Activated CD8-positive, alpha-beta memory T cell treated with anti-CD3 and anti-CD28 coated beads, Interleukin-2, amount 50 U/mL, for 24 hours (primary cell): Measurements from ENCODE around the gene CLCA2.

Experiments used
- DNase-seq: peaks from one replicate; pipeline ENCODE4 v3.0.0-alpha.2; 2020; ENCODE audit errors: extremely low read depth

The CLCA2 gene

DNA sequence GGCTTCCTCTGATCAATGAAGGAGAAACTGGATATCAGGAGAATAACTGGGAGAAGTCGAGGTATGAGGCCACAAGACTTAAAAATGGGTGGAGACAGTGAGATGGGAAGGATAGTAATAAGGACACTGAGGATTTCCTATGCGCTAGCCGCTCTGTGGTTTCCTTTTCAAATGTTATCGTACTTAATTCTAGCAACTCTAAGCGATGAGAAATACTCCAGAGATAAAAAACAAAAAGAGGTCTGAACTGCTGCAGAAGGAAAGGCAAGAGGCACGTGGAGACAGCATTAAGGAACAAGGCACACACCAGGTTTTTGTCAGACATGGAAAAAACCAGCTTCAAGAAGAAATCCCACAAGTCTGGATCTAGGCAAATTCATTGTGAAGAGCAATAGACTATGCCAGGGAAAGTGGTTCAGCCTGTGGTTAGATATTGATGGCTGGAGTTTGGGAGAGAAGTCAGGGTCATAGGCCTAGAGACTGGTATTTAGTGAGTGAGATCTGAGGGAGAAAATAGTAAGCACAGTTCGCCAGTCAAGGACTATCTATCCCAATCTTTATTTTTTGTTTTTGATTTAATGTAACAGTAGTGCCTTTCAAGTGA is 5.3 kb downstream of the CLCA2 start:
- no peak for DNase-seq

DNA sequence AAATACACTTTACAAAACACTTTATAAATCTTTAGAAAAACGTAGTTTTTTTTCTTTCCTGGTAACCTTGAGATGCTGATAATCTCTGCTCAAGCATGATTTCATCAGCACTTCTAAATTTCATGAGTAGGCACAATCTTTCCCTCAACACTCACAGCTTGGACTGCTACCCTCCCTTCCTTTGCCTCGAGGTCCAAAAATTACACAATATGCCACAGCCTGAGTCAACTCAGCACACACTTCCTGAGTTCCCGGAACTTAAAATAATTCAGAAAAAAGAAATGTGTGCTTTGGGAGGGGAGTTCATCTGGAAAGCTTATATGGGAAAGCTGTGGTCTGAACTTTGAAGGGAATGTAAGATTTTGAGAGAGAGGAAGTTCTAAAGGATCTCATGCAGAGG is 5.9 kb downstream of the CLCA2 start:
- no peak for DNase-seq

DNA sequence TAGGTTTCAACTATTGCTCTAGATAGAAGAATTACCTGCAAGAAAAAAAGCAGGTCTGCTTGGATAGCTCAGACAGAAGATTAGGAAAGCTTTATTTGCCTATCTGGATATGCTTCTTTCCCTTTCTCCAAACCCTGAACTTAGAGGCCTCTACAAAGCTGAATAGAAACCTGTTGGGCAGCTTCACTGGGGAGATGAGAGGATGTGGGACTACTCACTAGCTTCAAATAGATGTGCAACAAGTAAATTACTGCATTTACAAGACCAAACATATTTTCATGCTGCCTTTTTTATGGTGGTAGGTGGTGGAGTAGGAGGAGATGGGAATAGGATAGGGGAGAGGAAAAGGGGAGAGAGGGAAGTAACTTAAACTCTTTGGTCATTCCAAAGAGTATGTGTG is 6.4 kb downstream of the CLCA2 start:
- no peak for DNase-seq

DNA sequence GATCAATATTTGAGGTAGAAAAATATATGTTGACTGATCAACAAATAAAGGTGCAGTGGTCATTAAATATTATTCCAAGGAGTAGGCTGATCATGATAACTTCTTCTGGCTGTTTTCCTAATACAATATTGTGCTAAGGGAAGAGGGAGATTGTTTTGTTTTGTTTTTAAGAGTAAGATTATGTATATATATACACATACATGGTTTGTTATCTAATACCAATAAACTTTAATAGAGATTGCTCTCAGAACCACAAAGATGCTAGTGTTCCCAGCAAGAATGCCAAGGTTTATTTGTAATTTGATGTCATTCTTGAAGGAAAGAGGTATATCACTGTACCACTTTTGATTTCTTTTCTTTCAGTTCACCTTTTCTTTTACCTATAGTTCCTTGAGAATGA is 10.1 kb downstream of the CLCA2 start:
- DNase-seq: no peak

DNA sequence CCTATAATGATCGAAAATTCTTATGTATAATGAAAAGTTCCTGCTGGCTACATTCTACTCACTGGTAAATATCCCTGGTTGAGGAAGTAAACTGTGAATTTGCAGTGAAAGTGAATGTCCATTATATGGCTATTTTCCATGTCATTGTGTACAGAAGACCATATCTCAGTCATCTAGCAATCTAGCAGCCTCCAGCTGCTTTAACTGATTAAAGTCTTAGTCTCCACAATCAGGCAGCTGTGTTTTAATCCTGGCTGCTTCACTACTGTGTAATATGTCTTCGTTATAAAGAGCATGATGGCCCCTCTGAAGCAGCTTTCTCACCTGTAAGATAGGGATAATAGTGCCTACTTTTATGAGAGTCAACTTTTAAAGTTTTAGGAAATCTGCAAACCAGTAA is 11.4 kb downstream of the CLCA2 start:
- DNase-seq: no peak

DNA sequence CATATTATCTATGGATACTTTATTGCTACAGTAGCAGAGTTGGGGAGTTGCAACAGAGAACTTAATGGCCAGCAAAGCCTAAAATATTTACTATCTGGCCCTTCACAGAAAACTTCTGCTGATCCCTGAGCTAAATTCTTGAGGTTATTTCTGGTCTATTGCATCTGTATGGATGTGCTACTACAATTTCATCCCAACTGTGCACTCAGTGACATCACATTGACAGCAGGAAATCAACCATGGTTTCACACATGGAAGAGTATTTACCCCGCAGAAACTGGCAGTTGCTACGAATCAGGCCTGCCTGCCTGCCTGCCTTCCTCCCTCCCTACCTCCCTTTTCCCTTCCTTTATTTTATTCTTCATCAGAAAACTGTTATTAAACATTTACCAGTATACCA is 12.1 kb downstream of the CLCA2 start:
- no peak for DNase-seq

DNA sequence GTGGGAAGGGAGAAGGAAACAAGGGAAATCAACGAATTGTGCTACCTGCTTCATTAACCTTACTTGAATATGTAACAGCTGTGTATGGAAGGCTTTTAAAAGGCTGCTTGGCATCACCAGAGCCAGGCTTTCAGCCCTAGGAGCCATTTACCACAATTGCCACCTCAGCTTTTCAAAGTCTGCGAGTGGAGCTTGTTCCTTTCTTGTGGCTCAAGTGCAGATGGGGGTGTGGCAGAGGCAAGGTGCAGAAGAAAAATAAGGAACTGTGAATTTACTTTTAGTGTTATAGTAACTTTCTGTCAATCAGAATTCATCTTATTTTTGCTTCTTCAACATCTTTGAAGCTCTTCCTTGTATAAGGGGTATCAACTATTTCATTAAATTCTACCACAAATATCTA is 17.6 kb downstream of the CLCA2 start:
- no peak for DNase-seq

DNA sequence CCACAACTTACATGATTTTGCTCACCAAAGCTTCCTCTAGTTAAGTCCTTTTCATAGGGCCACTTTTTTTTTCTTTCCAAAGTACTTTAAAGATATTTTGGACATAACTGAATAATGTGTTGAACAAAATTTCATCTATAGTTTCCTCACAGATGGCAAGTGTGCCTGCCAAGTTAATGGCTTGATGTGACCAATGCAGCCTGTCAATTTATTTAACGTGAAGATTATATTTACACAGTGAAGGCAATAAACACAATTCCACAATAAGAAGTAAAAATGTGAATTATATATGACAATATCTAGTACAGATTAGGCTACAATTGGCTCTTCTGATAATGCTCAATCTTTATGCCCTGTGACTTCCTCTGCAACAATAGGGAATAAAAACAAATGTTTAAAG is 18.0 kb downstream of the CLCA2 start:
- no peak for DNase-seq

DNA sequence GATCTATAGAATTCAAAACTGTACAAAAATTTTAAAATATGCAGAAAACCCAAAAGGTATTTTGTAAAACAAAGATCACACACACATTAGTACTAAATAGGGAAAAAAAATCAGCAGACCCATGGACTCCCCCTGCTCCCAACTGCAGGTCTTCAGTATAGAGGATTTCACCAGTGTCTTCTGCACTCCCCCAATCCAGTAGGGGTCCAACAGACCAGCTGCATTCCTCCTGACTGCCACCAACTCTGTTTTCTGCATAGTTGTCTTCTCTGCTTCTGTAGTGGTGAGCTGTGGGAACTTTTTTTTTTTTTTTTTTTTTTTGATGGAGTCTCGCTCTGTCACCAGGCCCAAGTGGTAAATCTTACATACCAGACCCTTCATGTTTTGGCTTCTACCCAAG is 21.9 kb downstream of the CLCA2 start:
- DNase-seq: no peak

DNA sequence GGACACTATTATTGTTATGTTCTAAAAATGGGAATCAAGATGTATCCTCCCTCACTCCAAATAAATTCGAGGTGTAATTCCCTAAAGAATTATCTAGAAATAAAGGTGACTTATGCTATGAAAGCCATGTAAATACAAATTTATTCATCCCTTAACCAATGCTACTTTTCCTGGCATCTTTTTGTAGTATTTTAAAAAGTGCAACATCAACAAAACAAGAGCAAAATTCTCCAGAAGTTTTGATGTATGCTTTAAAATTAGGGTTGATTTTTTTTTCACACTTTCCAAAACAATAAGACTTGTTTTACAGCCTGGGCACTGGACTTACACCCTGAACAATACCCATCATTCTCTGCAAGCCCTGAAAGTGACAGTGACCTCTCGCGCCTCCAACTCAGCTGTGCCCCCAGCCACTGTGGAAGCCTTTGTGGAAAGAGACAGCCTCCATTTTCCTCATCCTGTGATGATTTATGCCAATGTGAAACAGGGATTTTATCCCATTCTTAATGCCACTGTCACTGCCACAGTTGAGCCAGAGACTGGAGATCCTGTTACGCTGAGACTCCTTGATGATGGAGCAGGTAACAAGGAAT is 23.3 kb downstream of the CLCA2 start:
- DNase-seq: no peak

DNA sequence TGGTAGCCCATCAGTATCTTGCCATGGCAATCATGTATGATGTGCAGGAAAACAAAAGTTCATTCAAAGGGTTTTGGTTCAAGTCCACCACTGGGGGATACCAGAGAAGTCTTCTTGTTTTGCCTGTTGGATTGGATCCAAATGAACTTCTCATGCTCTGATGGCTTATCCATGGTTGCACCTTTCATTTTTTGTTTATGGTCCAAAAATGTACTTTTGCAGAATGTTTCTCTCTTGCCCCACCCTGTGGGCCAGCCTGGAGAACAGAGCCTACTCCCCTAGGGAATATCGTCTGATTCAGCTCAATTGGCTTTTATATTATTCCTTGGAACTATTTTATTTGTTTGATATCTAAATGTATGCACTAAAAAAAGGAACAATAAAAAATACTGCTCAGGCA is 24.7 kb downstream of the CLCA2 start:
- no peak for DNase-seq

DNA sequence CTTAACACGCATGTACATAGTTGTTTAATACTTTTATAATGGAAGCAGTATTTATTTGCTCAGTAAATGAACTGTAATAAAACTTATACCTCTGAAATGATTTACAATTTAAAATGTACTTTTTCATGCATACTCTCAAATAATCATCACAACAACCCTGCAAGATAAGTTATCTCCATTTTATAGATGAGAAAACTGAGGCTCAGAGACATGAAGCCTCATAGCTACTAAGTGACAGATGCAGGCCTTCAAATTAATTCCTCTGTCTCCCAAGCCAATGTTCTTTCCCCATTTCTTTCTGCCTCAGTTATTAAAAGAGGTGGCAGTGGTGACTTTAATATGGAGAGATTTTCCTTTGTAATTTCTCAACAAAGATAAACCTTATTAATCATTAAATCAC is 25.1 kb downstream of the CLCA2 start:
- no peak for DNase-seq

DNA sequence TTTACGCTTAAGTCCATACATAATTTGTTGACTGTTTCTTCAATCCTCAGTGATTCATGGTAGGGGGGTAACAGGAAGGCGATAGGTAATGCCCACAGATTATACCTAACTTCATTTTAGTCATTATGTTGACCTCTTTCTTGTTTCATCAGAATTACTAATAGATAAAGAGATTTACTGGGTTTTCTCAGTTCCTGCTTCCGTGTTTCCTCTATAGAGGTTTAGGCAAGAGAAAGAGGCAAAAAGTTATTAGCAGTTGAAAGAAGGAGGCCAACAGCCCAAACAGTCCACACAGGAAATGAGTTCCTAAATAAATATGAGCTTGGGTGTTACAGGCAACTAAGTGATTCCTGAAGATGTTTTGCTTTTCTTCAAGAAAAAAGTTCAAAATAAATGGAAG is 26.9 kb downstream of the CLCA2 start:
- no peak for DNase-seq

DNA sequence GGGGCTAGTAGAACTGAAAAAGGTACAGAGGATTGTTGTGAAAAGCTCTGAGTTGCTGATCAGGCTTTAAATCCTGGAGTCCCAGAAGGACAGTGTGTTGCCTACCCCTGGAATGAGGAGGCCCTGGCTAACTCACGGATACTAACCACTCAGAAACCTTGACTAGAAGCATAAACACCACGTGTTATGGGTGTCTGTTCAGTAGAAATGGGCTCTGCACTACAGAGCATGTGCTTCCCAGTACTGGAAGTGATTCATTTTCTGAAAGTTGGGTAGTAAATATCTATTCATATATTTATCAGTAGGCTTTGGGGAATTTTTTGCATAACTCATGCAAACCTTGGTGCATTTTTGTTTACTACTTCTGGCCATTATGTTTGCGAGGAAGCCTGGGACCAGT is 29.7 kb downstream of the CLCA2 start:
- DNase-seq: no peak

DNA sequence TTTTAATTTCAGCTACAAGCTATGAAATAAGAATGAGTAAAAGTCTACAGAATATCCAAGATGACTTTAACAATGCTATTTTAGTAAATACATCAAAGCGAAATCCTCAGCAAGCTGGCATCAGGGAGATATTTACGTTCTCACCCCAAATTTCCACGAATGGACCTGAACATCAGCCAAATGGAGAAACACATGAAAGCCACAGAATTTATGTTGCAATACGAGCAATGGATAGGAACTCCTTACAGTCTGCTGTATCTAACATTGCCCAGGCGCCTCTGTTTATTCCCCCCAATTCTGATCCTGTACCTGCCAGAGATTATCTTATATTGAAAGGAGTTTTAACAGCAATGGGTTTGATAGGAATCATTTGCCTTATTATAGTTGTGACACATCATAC is 31.1 kb downstream of the CLCA2 start:
- DNase-seq: no peak

DNA sequence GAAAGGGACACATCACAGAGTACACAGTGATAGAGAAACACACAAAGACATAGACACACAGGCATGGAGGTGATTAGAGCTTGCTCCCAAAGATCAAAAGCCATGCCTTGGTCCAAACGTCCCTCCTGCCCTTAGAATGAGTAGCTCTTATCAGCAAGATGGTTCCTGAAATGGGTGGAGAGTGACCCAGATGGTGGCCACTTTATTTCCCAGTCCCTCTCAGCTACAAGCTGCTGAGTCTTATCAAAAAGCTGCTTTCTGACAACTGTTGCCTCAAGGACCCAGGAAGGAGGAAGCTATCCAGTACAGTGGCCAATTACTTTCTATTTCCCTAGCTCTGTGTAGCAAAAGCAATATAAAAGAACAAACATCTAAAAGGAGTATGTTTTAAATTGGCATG is 37.0 kb downstream of the CLCA2 start:
- no peak for DNase-seq

DNA sequence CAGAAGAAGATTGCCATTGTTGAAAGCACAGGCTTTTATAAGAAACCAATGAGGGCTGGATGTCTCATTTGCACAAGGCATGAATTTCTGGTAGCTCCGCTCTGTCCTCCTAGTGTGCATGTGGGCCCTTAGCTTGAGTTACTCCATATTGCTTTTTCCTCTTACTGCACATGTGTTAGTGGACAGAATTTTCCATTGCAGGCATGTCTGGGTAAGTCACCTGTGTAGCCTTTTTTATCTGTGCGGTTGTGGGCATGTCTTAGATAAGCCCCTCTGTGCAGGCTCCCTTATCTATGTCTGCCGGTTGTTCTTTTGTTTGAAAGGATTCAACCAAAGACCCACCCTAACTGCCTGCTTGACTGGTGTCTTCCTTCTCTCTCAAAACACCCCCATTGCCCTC is 37.5 kb downstream of the CLCA2 start:
- DNase-seq: no peak

DNA sequence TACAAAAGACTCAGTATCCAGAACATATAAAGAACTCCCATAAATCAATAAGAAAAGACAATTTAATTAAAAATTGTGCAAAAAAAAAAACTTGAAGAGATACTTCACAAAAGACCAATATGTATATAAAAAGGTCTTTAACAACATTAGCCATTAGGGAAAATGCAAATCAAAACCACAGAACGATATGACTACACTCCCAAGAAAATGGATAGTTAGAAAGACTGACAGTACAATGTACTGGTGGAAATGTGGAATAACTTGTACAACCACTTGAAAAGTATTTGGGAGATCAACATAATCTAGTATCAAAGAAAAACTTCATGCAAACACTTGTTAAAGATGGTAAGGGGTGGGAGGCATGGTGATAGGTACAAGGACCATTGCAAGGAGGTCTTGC is 40.8 kb downstream of the CLCA2 start:
- no peak for DNase-seq

DNA sequence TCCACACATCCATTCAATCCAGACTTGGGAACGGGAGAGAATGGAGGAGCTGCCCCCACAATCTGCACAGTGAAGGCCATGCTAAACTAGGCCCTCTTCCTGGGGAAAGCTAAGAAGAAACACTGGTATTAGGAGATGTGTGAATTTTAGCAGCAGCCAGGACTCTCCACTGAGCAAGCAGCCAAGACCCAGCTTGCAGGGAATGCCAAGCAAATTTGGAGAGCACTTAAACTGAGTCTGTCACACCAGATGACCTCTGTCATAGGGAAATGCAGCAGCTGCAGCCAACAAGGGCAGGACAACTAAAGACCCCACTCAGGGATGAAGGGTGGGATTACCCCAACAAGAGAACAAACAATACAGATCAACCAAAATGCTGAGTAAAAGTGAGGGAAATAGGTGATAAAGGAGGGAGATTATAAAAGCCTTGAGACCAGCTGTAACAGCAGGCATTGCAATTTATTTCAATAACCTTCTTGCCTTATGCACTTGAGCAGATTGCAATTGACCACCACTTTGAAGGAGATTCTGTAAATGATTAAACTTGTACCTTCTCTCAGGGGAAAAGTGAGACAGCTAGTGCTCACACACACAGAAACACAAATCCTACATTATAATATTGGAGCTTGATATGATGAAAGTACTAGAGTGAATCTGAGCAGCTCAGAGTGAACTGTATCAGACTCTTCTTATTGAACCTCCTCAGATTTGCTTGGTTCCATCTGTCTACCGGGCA is 42.3 kb downstream of the CLCA2 start:
- no peak for DNase-seq

DNA sequence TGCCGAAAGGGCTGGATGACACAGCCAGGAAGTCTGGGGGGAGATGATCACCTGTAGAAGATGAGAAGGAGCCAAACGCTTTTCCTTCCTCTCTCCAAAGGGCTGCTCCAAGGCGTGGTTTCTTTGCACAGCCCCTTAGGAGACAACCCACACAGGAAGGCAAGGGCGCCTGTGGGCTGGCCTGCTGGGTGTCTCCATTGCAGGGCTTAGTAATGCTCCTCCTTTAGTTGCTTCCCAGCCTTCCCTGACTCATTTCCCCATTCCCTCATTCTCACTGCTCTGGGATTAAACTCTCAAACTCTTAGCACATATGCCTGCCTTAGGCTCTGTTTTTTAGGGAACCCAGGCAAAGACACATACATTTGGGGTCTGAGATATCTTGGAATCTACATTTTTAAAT is 43.0 kb downstream of the CLCA2 start:
- no peak for DNase-seq

DNA sequence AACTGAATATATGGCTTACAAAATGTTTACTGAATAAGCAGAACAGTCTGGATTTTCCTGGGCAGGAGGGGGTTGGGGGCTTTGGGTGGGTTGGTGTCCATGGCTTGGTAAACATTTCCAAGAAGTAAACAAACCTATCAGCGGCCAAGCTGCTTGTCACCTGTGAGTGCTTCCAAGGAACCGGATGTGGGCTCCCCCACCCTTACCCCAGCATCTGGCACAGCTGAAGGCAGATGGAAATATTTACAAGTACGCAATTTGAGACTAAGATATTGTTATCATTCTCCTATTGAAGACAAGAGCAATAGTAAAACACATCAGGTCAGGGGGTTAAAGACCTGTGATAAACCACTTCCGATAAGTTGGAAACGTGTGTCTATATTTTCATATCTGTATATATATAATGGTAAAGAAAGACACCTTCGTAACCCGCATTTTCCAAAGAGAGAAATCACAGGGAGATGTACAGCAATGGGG is 44.6 kb downstream of the CLCA2 start, which contains the start of gene CLCA1:
Gene CLCA1, plus strand, starts transcription at position 427 of the 477 bp plus-strand sequence. Its CDS starts 45 bp downstream, at position 472.
- DNase-seq: no peak

DNA sequence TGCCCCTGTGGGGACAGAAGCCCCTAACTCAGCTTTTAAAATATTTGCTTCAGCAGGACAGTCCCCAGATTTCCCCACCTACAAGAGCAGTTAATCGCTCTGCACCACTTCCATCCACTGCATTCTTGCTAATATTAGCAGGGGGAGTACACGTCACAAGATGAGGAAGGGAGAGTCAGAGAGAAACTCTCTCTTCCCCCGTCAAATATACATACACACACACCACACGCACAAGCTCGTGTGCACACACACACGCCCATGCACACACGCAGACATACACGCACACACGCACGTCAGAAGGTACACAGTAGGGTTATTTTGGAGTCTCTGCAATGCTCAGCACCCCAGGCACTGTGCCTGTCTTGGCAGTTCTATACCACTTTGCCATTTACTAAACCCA is 46.9 kb downstream of the CLCA2 start:
- DNase-seq: no peak

DNA sequence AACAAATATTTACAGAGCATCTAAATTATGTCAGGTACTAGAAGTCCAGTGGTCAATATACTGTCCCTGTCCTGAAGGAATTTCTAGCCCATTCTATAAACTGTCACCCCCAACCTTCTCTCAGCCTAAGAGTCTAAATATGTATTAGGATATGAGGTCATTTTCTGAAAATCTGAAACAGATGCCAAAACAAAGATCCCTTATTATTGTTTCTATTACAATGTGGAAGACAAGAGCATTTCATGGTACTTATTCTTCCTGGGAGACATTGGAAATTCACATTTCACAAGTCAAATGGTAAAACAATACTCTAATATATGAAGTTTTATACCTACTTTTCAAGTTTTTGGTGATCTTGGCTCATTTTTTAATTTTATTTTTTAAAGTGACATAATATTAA is 47.3 kb downstream of the CLCA2 start:
- no peak for DNase-seq
